ENCODE data around the gene ACACA.

- TF ChIP-seq CTCF (conservative IDR thresholded peaks at IDR 0.05; ENCODE audit: low read depth, low read length) (no peak), EZH2 (IDR thresholded peaks at IDR 0.05; ENCODE audit: low read length, unreplicated experiment) (no peak), EZH2phosphoT487 (IDR thresholded peaks at IDR 0.05; ENCODE audit: borderline replicate concordance, low read length) (no peak)
These were observed 341.7 kb downstream of the ACACA start for GRCh38 chr17:37064956-37065355.
